Sigmoid colon (tissue), 4 donors: Measurements from ENCODE around the gene AMOTL2.

Source experiments
- EP300 ChIP-seq, 4 donors: sonication (generic); formaldehyde crosslinking; IDR thresholded peaks; one replicate each; pipeline ENCODE4 v1.6.1; 2017; ENCODE audit warnings: antibody characterized with exemption in 4 of 4
- POLR2A ChIP-seq, 2 donors: fragments of 450-650 bp; IDR thresholded peaks; one replicate each; pipeline ENCODE4 v1.6.1; 2016; ENCODE audit warnings: antibody characterized with exemption in 2 of 2, mild to moderate bottlenecking in 2 of 2, moderate library complexity in 2 of 2
- POLR2AphosphoS5 ChIP-seq, 4 donors: sonication (generic); formaldehyde crosslinking; IDR thresholded peaks; one replicate each; pipeline ENCODE4 v1.6.1; 2017; ENCODE audit warnings: antibody characterized with exemption in 4 of 4
- TF ChIP-seq, protein P1 (sequence below), 4 experiments: fragments of 450-650 bp in 3 of 4; fragments of 200-600 bp in 1 of 4; IDR thresholded peaks; one replicate each; pipeline ENCODE4 v1.5.1; 2016 to 2019; ENCODE audit warnings: antibody characterized with exemption in 4 of 4, mild to moderate bottlenecking in 3 of 4, moderate library complexity in 2 of 4

- TF ChIP-seq POLR2A (IDR thresholded peaks at IDR 0.05): no peak
- TF ChIP-seq, protein P1, sequence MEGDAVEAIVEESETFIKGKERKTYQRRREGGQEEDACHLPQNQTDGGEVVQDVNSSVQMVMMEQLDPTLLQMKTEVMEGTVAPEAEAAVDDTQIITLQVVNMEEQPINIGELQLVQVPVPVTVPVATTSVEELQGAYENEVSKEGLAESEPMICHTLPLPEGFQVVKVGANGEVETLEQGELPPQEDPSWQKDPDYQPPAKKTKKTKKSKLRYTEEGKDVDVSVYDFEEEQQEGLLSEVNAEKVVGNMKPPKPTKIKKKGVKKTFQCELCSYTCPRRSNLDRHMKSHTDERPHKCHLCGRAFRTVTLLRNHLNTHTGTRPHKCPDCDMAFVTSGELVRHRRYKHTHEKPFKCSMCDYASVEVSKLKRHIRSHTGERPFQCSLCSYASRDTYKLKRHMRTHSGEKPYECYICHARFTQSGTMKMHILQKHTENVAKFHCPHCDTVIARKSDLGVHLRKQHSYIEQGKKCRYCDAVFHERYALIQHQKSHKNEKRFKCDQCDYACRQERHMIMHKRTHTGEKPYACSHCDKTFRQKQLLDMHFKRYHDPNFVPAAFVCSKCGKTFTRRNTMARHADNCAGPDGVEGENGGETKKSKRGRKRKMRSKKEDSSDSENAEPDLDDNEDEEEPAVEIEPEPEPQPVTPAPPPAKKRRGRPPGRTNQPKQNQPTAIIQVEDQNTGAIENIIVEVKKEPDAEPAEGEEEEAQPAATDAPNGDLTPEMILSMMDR (IDR thresholded peaks at IDR 0.05): no peak
- peak; percentile 48 to 83 (median 77) for TF ChIP-seq POLR2AphosphoS5 (IDR thresholded peaks at IDR 0.05)
- TF ChIP-seq EP300 (IDR thresholded peaks at IDR 0.05): peak in 2 of 4 donors; percentile 39 to 78
These were observed 9.9 kb downstream of the AMOTL2 start for GRCh38 chr3:134364061-134364935.
